ENCODE data around the gene CFAP410. TPM values are rescaled to one million over a fixed set of nuclear protein-coding genes. Genes with fewer than 3 reads are reported as not detected.
"Not testable (repeated sequence)": the region's sequence is repeated elsewhere in the genome, so short reads cannot be mapped to it uniquely, and the experiment has no call there.

Gene CFAP410
- polyA plus RNA-seq, 3 donors from 2014 or later = 30.0 to 36.4 (median 31.6) TPM

- H3K27me3 Mint-ChIP-seq (ENCODE audit: low read depth in 3 of 3) = peaks cover 13 to 21% (median 16%) of the 10 kb centered on the region in 3 donors
- H3K36me3 Mint-ChIP-seq, DNase-seq, H3K9me3 Mint-ChIP-seq: not testable (repeated sequence)
- H3K4me1 Mint-ChIP-seq = peaks cover 23 to 32% of the 10 kb centered on the region in 2 donors
- H3K27ac Mint-ChIP-seq = peak overlapping the region in 1 of 6 donors; percentile 53
- H3K4me3 Mint-ChIP-seq = peak overlapping the region in 1 of 5 donors; percentile 47
Observed at GRCh38 chr21:44341726-44342458, 2.7 kb upstream of the CFAP410 start.

- H3K4me1 Mint-ChIP-seq = peaks cover 23 to 32% of the 10 kb centered on the region in 2 donors
Observed at GRCh38 chr21:44337941-44338895, 972 bp downstream of the CFAP410 start.

GRCh38 chr21:44337449-44337848 lies 1.7 kb downstream of the CFAP410 start:
- Mint-ChIP-seq H3K4me3 (peak overlapping the region in 4 of 5 donors; percentile 67 to 74 (median 73)), H3K27ac (peak overlapping the region; percentile 59 to 94 (median 80)), H3K4me1 (peaks cover 23 to 32% of the 10 kb centered on the region in 2 donors), H3K9me3 (no peaks in the 10 kb centered on the region), H3K36me3 (peaks cover 0 to 10% (median 0%) of the 10 kb centered on the region in 3 donors), H3K27me3 (ENCODE audit: low read depth in 3 of 3) (peaks cover 9 to 16% (median 12%) of the 10 kb centered on the region in 3 donors)
- no peak for DNase-seq

More at GRCh38 chr21:44337941-44338895, 972 bp downstream of the CFAP410 start:
- Mint-ChIP-seq H3K36me3 (peaks cover 0 to 10% (median 0%) of the 10 kb centered on the region in 3 donors), H3K27me3 (ENCODE audit: low read depth in 3 of 3) (peaks cover 9 to 16% (median 12%) of the 10 kb centered on the region in 3 donors), H3K4me3 (peak overlapping the region; percentile 57 to 74 (median 72)), H3K9me3 (no peaks in the 10 kb centered on the region), H3K27ac (peak overlapping the region; percentile 59 to 94 (median 80))
- DNase-seq = peak in 2 of 3 donors; percentile 32 to 38

- no peak overlapping the region for H3K27ac Mint-ChIP-seq
- peaks cover 9 to 16% (median 12%) of the 10 kb centered on the region in 3 donors for H3K27me3 Mint-ChIP-seq (ENCODE audit: low read depth in 3 of 3)
- peaks cover 17 to 25% of the 10 kb centered on the region in 2 donors for H3K4me1 Mint-ChIP-seq
- no peak overlapping the region for H3K4me3 Mint-ChIP-seq
- H3K36me3 Mint-ChIP-seq = peaks cover 0 to 10% (median 0%) of the 10 kb centered on the region in 3 donors
- DNase-seq = no peak
- no peaks in the 10 kb centered on the region for H3K9me3 Mint-ChIP-seq
Observed at GRCh38 chr21:44335266-44336059, 3.7 kb downstream of the CFAP410 start.

- no peak for DNase-seq
- Mint-ChIP-seq H3K27me3 (ENCODE audit: low read depth in 3 of 3) (peaks cover 9 to 16% (median 12%) of the 10 kb centered on the region in 3 donors), H3K4me3 (no peak overlapping the region), H3K36me3 (peaks cover 0 to 10% (median 0%) of the 10 kb centered on the region in 3 donors), H3K27ac (no peak overlapping the region), H3K4me1 (peaks cover 9 to 15% of the 10 kb centered on the region in 2 donors), H3K9me3 (no peaks in the 10 kb centered on the region)
Observed at GRCh38 chr21:44334329-44335030, 4.7 kb downstream of the CFAP410 start.

DNA sequence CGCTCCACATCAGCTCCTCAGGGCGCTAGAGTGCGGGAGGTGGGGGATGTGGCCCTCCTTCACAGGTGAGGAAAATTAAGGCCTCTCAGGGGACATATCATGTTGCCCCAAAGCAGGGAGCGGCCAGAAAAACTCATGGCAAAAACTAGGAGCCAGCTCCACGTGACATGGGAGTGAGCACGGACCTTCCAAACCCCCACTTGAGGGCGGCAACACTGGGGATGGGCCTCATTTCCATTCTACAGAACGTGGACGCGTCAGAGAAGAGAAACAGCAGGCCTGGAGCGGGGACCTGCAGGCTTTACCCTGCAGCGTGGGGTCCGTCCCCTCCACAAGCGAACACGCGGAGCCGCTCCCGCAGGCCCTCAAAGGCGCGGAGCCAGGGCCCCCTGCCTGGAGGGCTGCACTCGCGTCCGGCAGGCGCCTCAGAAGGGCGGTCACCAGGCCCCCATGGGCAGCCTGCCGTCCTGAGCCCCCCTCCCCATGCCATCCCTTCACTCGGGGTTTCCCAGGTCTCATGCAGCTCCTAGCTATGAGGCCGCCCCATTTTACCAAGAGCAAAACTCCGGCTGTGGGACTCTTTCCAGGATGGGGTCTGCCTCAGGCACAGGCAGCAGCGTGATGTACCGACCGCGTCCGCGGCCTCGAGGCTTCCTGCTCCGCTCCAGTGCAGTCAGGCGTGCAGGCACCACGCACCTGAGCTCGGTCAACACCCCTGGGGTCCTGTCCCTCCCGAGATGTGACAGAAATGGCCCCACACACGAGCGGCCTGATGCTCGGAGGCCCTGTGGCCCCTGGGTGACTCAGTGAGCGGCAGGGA lies 5.5 kb downstream of the CFAP410 start:
- H3K27ac Mint-ChIP-seq = no peak overlapping the region
- peaks cover 0 to 10% (median 0%) of the 10 kb centered on the region in 3 donors for H3K36me3 Mint-ChIP-seq
- H3K4me3 Mint-ChIP-seq = no peak overlapping the region
- DNase-seq = no peak
- H3K4me1 Mint-ChIP-seq = peaks cover 6 to 12% of the 10 kb centered on the region in 2 donors
- H3K9me3 Mint-ChIP-seq = no peaks in the 10 kb centered on the region
- H3K27me3 Mint-ChIP-seq (ENCODE audit: low read depth in 3 of 3) = peaks cover 6 to 12% (median 8%) of the 10 kb centered on the region in 3 donors

DNA sequence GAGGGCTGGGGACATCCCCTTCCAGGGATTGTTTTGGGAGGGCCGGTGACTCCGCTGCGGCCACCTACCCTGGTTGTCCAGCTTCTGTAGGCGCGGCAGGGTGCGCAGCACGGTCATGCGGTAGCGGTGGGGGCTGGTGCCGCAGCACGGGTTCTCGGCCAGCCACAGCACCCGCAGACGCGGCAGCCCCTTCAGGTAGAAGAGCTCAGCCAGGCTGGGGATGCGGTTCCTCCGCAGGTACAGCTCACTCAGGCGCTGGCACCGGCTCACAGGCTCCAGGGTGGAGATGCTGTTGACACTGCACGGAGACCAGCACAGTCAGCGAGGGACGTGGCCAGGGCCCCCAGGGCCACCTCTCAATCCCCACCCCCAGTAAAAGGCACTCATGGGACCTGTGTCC lies 6.2 kb downstream of the CFAP410 start:
- no peak for DNase-seq
- H3K27ac Mint-ChIP-seq = no peak overlapping the region
- peaks cover 6 to 8% of the 10 kb centered on the region in 2 donors for H3K4me1 Mint-ChIP-seq
- H3K27me3 Mint-ChIP-seq (ENCODE audit: low read depth in 3 of 3) = peaks cover 5 to 7% (median 6%) of the 10 kb centered on the region in 3 donors
- no peak overlapping the region for H3K4me3 Mint-ChIP-seq
- peaks cover 0 to 10% (median 0%) of the 10 kb centered on the region in 3 donors for H3K36me3 Mint-ChIP-seq
- no peaks in the 10 kb centered on the region for H3K9me3 Mint-ChIP-seq

- no peak overlapping the region for H3K4me3 Mint-ChIP-seq
- no peak overlapping the region for H3K27ac Mint-ChIP-seq
- H3K9me3 Mint-ChIP-seq = no peaks in the 10 kb centered on the region
- peaks cover 0 to 5% (median 1%) of the 10 kb centered on the region in 3 donors for H3K27me3 Mint-ChIP-seq (ENCODE audit: low read depth in 3 of 3)
- peaks cover 0 to 9% (median 0%) of the 10 kb centered on the region in 3 donors for H3K36me3 Mint-ChIP-seq
- peaks cover 0 to 2% of the 10 kb centered on the region in 2 donors for H3K4me1 Mint-ChIP-seq
- DNase-seq = no peak
Observed at GRCh38 chr21:44332383-44332782, 6.8 kb downstream of the CFAP410 start.

DNA sequence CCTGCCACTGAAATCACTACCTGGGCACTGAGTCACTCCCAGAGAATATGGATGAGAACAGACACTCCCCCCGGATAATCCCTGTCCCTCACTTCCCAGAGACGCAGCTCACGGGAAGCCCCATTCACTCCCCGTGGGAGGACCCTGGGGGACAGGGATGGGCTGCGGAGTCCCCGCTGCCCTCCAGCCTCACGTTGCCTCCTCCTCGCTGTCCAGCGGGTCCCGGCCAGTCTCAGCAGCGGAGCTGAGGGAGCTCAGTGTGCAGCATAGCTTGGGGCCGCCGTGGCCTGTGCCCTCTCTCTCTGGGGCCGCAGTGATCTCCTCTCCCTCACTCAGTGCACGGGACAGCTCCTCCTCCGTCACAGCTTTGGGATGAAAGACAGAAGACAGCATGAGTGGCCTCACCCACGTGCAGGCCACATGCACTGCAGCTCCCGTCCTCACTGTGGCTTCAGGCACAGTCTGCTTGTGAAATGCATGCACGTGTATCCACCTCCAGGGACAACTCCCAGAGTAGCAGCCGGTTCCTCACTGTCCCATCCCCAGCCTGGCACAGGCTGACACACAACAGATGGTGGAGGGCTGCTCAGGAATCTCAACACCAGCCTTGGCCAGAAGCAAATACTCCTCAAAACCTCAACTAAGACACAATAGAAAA lies 7.4 kb downstream of the CFAP410 start:
- DNase-seq = no peak
- no peak overlapping the region for H3K27ac Mint-ChIP-seq
- no peaks in the 10 kb centered on the region for H3K4me1 Mint-ChIP-seq
- H3K9me3 Mint-ChIP-seq = no peaks in the 10 kb centered on the region
- peaks cover 0 to 5% (median 1%) of the 10 kb centered on the region in 3 donors for H3K27me3 Mint-ChIP-seq (ENCODE audit: low read depth in 3 of 3)
- H3K36me3 Mint-ChIP-seq = peaks cover 0 to 5% (median 0%) of the 10 kb centered on the region in 3 donors
- H3K4me3 Mint-ChIP-seq = no peak overlapping the region

DNA sequence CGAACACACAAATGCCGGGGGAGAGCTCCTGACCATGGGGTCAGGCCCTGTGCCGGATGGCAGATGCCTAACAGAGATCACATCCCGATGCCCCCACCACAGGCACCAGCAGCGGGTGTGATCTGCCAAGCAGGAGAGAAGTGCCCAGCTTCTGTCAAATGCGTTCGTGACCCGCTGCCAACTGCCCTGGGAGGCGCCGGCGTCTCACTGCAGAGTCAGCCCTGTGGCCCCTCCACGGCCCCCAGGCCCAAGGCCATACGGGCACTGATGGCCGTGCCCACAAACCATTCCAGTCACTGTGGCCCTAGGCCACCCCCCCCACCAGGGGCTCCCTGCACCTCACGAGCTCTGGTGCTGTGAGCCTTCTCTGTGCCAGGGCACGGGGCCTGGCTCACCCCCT lies 8.0 kb downstream of the CFAP410 start:
- no peaks in the 10 kb centered on the region for H3K4me1 Mint-ChIP-seq
- H3K27me3 Mint-ChIP-seq (ENCODE audit: low read depth in 3 of 3) = peaks cover 0 to 5% (median 1%) of the 10 kb centered on the region in 3 donors
- H3K27ac Mint-ChIP-seq = no peak overlapping the region
- H3K36me3 Mint-ChIP-seq = no peaks in the 10 kb centered on the region
- H3K4me3 Mint-ChIP-seq = no peak overlapping the region
- DNase-seq = no peak
- H3K9me3 Mint-ChIP-seq = no peaks in the 10 kb centered on the region

GRCh38 chr21:44330698-44331097 lies 8.5 kb downstream of the CFAP410 start:
- no peak overlapping the region for H3K27ac Mint-ChIP-seq

More at GRCh38 chr21:44330698-44331097, 8.5 kb downstream of the CFAP410 start:
- Mint-ChIP-seq H3K4me1 (no peaks in the 10 kb centered on the region), H3K27me3 (ENCODE audit: low read depth in 3 of 3) (peaks cover 0 to 5% (median 1%) of the 10 kb centered on the region in 3 donors), H3K9me3 (no peaks in the 10 kb centered on the region), H3K4me3 (no peak overlapping the region), H3K36me3 (no peaks in the 10 kb centered on the region)
- DNase-seq = no peak

Data from immature natural killer cell (primary cell).